Breast epithelium (tissue), 3 donors: Measurements from ENCODE around the gene LIMCH1.

Experiments
- CTCF ChIP-seq, 3 donors: fragments of 450-650 bp; IDR thresholded peaks; one replicate each; pipeline ENCODE4 v1.5.1; 2016 to 2017; ENCODE audit warnings: antibody characterized with exemption in 3 of 3, mild to moderate bottlenecking in 3 of 3, moderate library complexity in 3 of 3
- POLR2A ChIP-seq: fragments of 450-650 bp; IDR thresholded peaks from one replicate; pipeline ENCODE4 v1.6.1; 2016; ENCODE audit warnings: antibody characterized with exemption, mild to moderate bottlenecking, moderate library complexity
- POLR2AphosphoS5 ChIP-seq, 3 donors: sonication (generic); formaldehyde crosslinking; IDR thresholded peaks; one replicate each; pipeline ENCODE4 v1.6.1; 2017; ENCODE audit warnings: antibody characterized with exemption in 3 of 3

- TF ChIP-seq POLR2AphosphoS5 (IDR thresholded peaks at IDR 0.05) (no peak), CTCF (IDR thresholded peaks at IDR 0.05) (no peak), POLR2A (no peak)
Observed at GRCh38 chr4:41512596-41512995, 25.4 kb upstream of the LIMCH1 start.
